IMR-90 (cell line): ENCODE results near the gene TAF9. TPM values are rescaled to one million over a fixed set of nuclear protein-coding genes. Genes with fewer than 3 reads are reported as not detected.

Experiments used
- ATAC-seq: fragments of 200-7000 bp; cut with Tn5 transposase; 2 replicates; pipeline ENCODE4 v1.9.1; 2020; ENCODE audit warnings: low read depth, mild to moderate bottlenecking, moderate library complexity
- BruUV-seq: library from RNA; stranded (reverse); fragments of 400-500 nt; replicated peaks from 2 replicates; lab custom pipeline; 2021; lab: Mats Ljungman, UMichigan
- CTCF ChIA-PET: fragments of 300-600 bp; formaldehyde crosslinking; extraction: SDS; loops from one replicate; lab custom pipeline; 2021; ENCODE audit warnings: antibody characterized with exemption; lab: Yijun Ruan, JAX
- POLR2A ChIA-PET: fragments of 300-600 bp; sonication (Branson Sonifier 250); formaldehyde crosslinking; loops from one replicate; lab custom pipeline; 2022; ENCODE audit warnings: antibody characterized with exemption; ENCODE audit not compliant: unreplicated experiment; lab: Charles Lee
- DNase-seq: peaks from one replicate; pipeline ENCODE4 v3.0.0; 2013
- H2AFZ ChIP-seq: replicated peaks from 2 replicates; pipeline ENCODE3; 2013; ENCODE audit warnings: low read length, mild to moderate bottlenecking; ENCODE audit not compliant: poor library complexity
- H2AK5ac ChIP-seq: 2 replicates; pipeline ENCODE4 v1.6.1; 2013; ENCODE audit warnings: low read depth, low read length, inconsistent platforms
- H2AK9ac ChIP-seq: replicated peaks from 2 replicates; pipeline ENCODE3; 2013; ENCODE audit warnings: mild to moderate bottlenecking, low read depth, low read length, moderate library complexity; ENCODE audit not compliant: poor library complexity
- H2BK120ac ChIP-seq: 2 replicates; pipeline ENCODE4 v1.6.1; 2013; ENCODE audit warnings: low read depth, low read length, inconsistent platforms
- H2BK15ac ChIP-seq: 3 replicates; pipeline ENCODE4 v1.6.1; 2013; ENCODE audit warnings: low read depth, low read length, inconsistent platforms
- H2BK20ac ChIP-seq: 2 replicates; pipeline ENCODE4 v1.6.1; 2013; ENCODE audit warnings: low read depth, mild to moderate bottlenecking, inconsistent platforms, low read length, moderate library complexity
- H2BK5ac ChIP-seq: 2 replicates; pipeline ENCODE4 v1.6.1; 2013; ENCODE audit warnings: mild to moderate bottlenecking, low read depth, low read length, inconsistent platforms; ENCODE audit not compliant: poor library complexity, severe bottlenecking
- H3K14ac ChIP-seq: replicated peaks from 2 replicates; pipeline ENCODE4 v1.6.1; 2013; ENCODE audit warnings: low read depth, low read length, inconsistent platforms
- H3K18ac ChIP-seq: 2 replicates; pipeline ENCODE4 v1.6.1; 2013; ENCODE audit warnings: low read depth, low read length, control low read depth
- H3K23ac ChIP-seq: 2 replicates; pipeline ENCODE4 v1.6.1; 2013; ENCODE audit warnings: low read depth, low read length, inconsistent platforms
- H3K27ac ChIP-seq: 2 replicates; pipeline ENCODE4 v1.5.1; 2013; ENCODE audit warnings: mild to moderate bottlenecking, control low read depth, low read length; ENCODE audit not compliant: insufficient read depth
- H3K27me3 ChIP-seq: 2 replicates; pipeline ENCODE4 v1.6.1; 2013; ENCODE audit warnings: low read length; ENCODE audit not compliant: control insufficient read depth, insufficient read depth
- H3K36me3 ChIP-seq: 2 replicates; pipeline ENCODE4 v1.6.1; 2013; ENCODE audit warnings: low read length, mixed read lengths; ENCODE audit not compliant: control insufficient read depth, insufficient read depth
- H3K4ac ChIP-seq: 2 replicates; pipeline ENCODE4 v1.6.1; 2013; ENCODE audit warnings: low read depth, low read length, inconsistent platforms
- H3K4me1 ChIP-seq: 2 replicates; pipeline ENCODE4 v1.6.1; 2013; ENCODE audit warnings: low read length, mixed read lengths; ENCODE audit not compliant: control insufficient read depth, insufficient read depth
- H3K4me2 ChIP-seq: 2 replicates; pipeline ENCODE4 v1.6.1; 2013; ENCODE audit warnings: low read depth, mild to moderate bottlenecking, control low read depth, low read length, moderate library complexity
- H3K4me3 ChIP-seq: 2 replicates; pipeline ENCODE4 v1.5.1; 2013; ENCODE audit warnings: low read depth, mild to moderate bottlenecking, control low read depth, low read length, moderate library complexity; ENCODE audit not compliant: insufficient read depth
- H3K56ac ChIP-seq: 2 replicates; pipeline ENCODE4 v1.6.1; 2013; ENCODE audit warnings: low read length, inconsistent platforms; ENCODE audit not compliant: insufficient read depth; ENCODE audit errors: extremely low read depth
- H3K79me1 ChIP-seq, 2 experiments: 2 replicates each; pipeline ENCODE4 v1.6.1; 2013; ENCODE audit warnings: low read length in 2 of 2, inconsistent platforms in 1 of 2, low read depth in 1 of 2
- H3K9ac ChIP-seq: 2 replicates; pipeline ENCODE4 v1.6.1; 2013; ENCODE audit warnings: low read depth, low read length, control low read depth
- H3K9me1 ChIP-seq: 2 replicates; pipeline ENCODE4 v1.6.1; 2013; ENCODE audit warnings: low read length, inconsistent platforms; ENCODE audit not compliant: insufficient read depth
- H3K9me3 ChIP-seq: 2 replicates; pipeline ENCODE4 v1.6.1; 2013; ENCODE audit warnings: low read length; ENCODE audit not compliant: control insufficient read depth, insufficient read depth
- H4K20me1 ChIP-seq: 2 replicates; pipeline ENCODE4 v1.6.1; 2013; ENCODE audit warnings: low read length, inconsistent platforms; ENCODE audit not compliant: insufficient read depth
- H4K5ac ChIP-seq: 2 replicates; pipeline ENCODE4 v1.6.1; 2013; ENCODE audit warnings: mild to moderate bottlenecking, low read depth, low read length, control low read depth
- H4K8ac ChIP-seq, 2 experiments: 2 replicates each; pipeline ENCODE4 v1.6.1; 2013; ENCODE audit warnings: low read depth in 2 of 2, low read length in 2 of 2, control low read depth in 1 of 2, inconsistent platforms in 1 of 2
- H4K91ac ChIP-seq: 2 replicates; pipeline ENCODE4 v1.6.1; 2013; ENCODE audit warnings: low read depth, low read length, inconsistent platforms; ENCODE audit not compliant: insufficient read depth
- BHLHE40 ChIP-seq: fragments of 150-350 bp; IDR thresholded peaks from 2 replicates; pipeline ENCODE4 v1.6.1; 2016; ENCODE audit warnings: mild to moderate bottlenecking, low read depth, low read length
- CEBPB ChIP-seq: IDR thresholded peaks from 2 replicates; pipeline ENCODE4 v1.6.1; 2012; ENCODE audit warnings: low read depth, low read length, improper control_type of control experiment
- CHD1 ChIP-seq: IDR thresholded peaks from 2 replicates; pipeline ENCODE4 v1.6.1; 2012; ENCODE audit warnings: low read depth, low read length, improper control_type of control experiment
- CTCF ChIP-seq: conservative IDR thresholded peaks from 2 replicates; pipeline ENCODE4 v1.5.1; 2012; ENCODE audit warnings: mild to moderate bottlenecking, low read depth, low read length, improper control_type of control experiment
- ELK1 ChIP-seq: fragments of 150-350 bp; IDR thresholded peaks from 2 replicates; pipeline ENCODE4 v1.6.1; 2016; ENCODE audit warnings: low read depth, mild to moderate bottlenecking, low read length, moderate library complexity, borderline replicate concordance
- FOS ChIP-seq: fragments of 150-350 bp; IDR thresholded peaks from 2 replicates; pipeline ENCODE4 v1.6.1; 2016; ENCODE audit warnings: low read depth, low read length
- MAFK ChIP-seq: IDR thresholded peaks from 2 replicates; pipeline ENCODE4 v1.6.1; 2012; ENCODE audit warnings: low read depth, low read length, improper control_type of control experiment
- MAZ ChIP-seq: IDR thresholded peaks from 2 replicates; pipeline ENCODE4 v1.6.1; 2012; ENCODE audit warnings: low read depth, mild to moderate bottlenecking, low read length, improper control_type of control experiment, moderate library complexity, borderline replicate concordance
- MXI1 ChIP-seq: IDR thresholded peaks from 2 replicates; pipeline ENCODE4 v1.6.1; 2012; ENCODE audit warnings: low read depth, mild to moderate bottlenecking, low read length, moderate library complexity, borderline replicate concordance
- NFE2L2 ChIP-seq: fragments of 150-350 bp; IDR thresholded peaks from 2 replicates; pipeline ENCODE4 v1.6.1; 2016; ENCODE audit warnings: low read depth, mild to moderate bottlenecking, low read length
- POLR2A ChIP-seq: IDR thresholded peaks from 2 replicates; pipeline ENCODE4 v1.6.1; 2012; ENCODE audit warnings: mild to moderate bottlenecking, low read depth, low read length
- RAD21 ChIP-seq: IDR thresholded peaks from 2 replicates; pipeline ENCODE4 v1.6.1; 2012; ENCODE audit warnings: low read length, improper control_type of control experiment
- RCOR1 ChIP-seq: IDR thresholded peaks from 2 replicates; pipeline ENCODE4 v1.6.1; 2012; ENCODE audit warnings: mild to moderate bottlenecking, low read length, improper control_type of control experiment; ENCODE audit not compliant: insufficient replicate concordance
- RFX5 ChIP-seq: IDR thresholded peaks from 2 replicates; pipeline ENCODE4 v1.8.0; 2012; ENCODE audit warnings: low read depth, mild to moderate bottlenecking, low read length, moderate library complexity
- SMC3 ChIP-seq: fragments of 150-350 bp; IDR thresholded peaks from 2 replicates; pipeline ENCODE4 v1.6.1; 2016; ENCODE audit warnings: low read depth, mild to moderate bottlenecking, antibody characterized with exemption, low read length, moderate library complexity
- USF2 ChIP-seq: fragments of 150-350 bp; IDR thresholded peaks from 2 replicates; pipeline ENCODE4 v1.6.1; 2017; ENCODE audit warnings: mild to moderate bottlenecking, antibody characterized with exemption, low read length, low read depth
- WGBS, 2 experiments: methylation state at CpG; one replicate each; pipeline versions ENCODE4 v1.1.5 to v1.1.7; 2013; ENCODE audit warnings: missing lambda C conversion rate in 2 of 2; ENCODE audit not compliant: insufficient read length in 1 of 2; ENCODE audit errors: extremely low coverage in 2 of 2; 5-methylcytosine and 5-hydroxymethylcytosine counted together
- dilution Hi-C: fragments of 300-500 bp; cut with HindIII; formaldehyde crosslinking; loops from one replicate; pipeline ENCODE4 v1.14.3; 2018; ENCODE audit warnings: low sequenced_read_pairs; ENCODE audit not compliant: unreplicated experiment
- in situ Hi-C: fragments of 300-500 bp; cut with MboI; formaldehyde crosslinking; loops from 3 replicates; pipeline ENCODE4 v1.14.3; 2019; ENCODE audit warnings: low sequenced_read_pairs, inconsistent platforms, mixed read lengths
- intact Hi-C: fragments of 100-400 bp; cut with micrococcal nuclease; formaldehyde crosslinking; loops from 2 replicates; pipeline ENCODE4 v1.10.0; 2022
- polyA plus RNA-seq, 3 experiments: library from polyadenylated mRNA; depleted of rRNA; stranded (reverse); fragments of >200 nt; gene quantifications; 2 replicates each; pipeline ENCODE4 v1.2.3, GENCODE V29; 2012; ENCODE audit warnings: low replicate concordance in 1 of 3
- total RNA-seq: library from RNA; depleted of rRNA; stranded (reverse); fragments of >200 nt; gene quantifications from 2 replicates; pipeline ENCODE4 v1.2.3, GENCODE V29; 2012

TAF9 gene
- total and polyA plus RNA-seq, 2 of the 4 experiments (the other 2 are of a cell fraction): 107 to 127 TPM

GRCh38 chr5:69326365-69326764 is 43.0 kb downstream of the TAF9 start:
- no peak overlapping the region for H3K18ac ChIP-seq
- no peak overlapping the region for H3K4ac ChIP-seq
- H3K36me3 ChIP-seq: no peaks in the 10 kb centered on the region
- H2BK5ac ChIP-seq: no peak overlapping the region
- ChIA-PET POLR2A (no interaction called here), CTCF (no interaction called here)
- H3K4me2 ChIP-seq: no peak overlapping the region
- no peak overlapping the region for H2BK120ac ChIP-seq
- no peak overlapping the region for H3K27ac ChIP-seq
- no peaks in the 10 kb centered on the region for H4K20me1 ChIP-seq
- H3K79me1 ChIP-seq: no peaks in the 10 kb centered on the region
- H3K4me3 ChIP-seq: no peak overlapping the region
- no peak overlapping the region for H4K8ac ChIP-seq
- no peak overlapping the region for H3K9ac ChIP-seq
- no peaks in the 10 kb centered on the region for H3K27me3 ChIP-seq
- no peak overlapping the region for H3K23ac ChIP-seq
- in situ Hi-C loops (loop anchor here (5.0 kb wide), 1 partner anchor 34 kb away; no protein-coding TSS in a partner anchor), dilution Hi-C loops (no loop called here), intact Hi-C loops (no loop called here)
- H3K14ac ChIP-seq: no peak overlapping the region
- H3K9me1 ChIP-seq: no peaks in the 10 kb centered on the region
- no peak overlapping the region for H2AFZ ChIP-seq
- ATAC-seq (no peak), DNase-seq (no peak)
- H3K9me3 ChIP-seq: no peaks in the 10 kb centered on the region
- no peak overlapping the region for H4K91ac ChIP-seq
- no peaks in the 10 kb centered on the region for H3K4me1 ChIP-seq
- no TSS peak for BruUV-seq
- no peak overlapping the region for H3K56ac ChIP-seq
- no peak overlapping the region for H2AK5ac ChIP-seq
- no peak overlapping the region for H2AK9ac ChIP-seq
- no peak overlapping the region for H2BK20ac ChIP-seq
- no CpG with 5 or more reads among the region's 1 CpG for WGBS, 2 experiments
- no peak overlapping the region for H2BK15ac ChIP-seq
- TF ChIP-seq NFE2L2 (no peak), CEBPB (no peak), CTCF (no peak), RCOR1 (no peak), BHLHE40 (no peak), FOS (no peak), POLR2A (no peak), SMC3 (no peak), MAFK (no peak), MAZ (no peak), RAD21 (no peak), RFX5 (no peak), MXI1 (no peak), CHD1 (no peak), ELK1 (no peak), USF2 (no peak)
- H4K5ac ChIP-seq: no peak overlapping the region
